Activated T-helper 17 cell treated with anti-CD3 and anti-CD28 coated beads, Interleukin-2, amount 50 U/mL, for 72 hours (primary cell): ENCODE measurements around the gene PEPD. TPM values are rescaled to one million over a fixed set of nuclear protein-coding genes. Genes with fewer than 3 reads are reported as not detected.

ENCODE experiments used
- ATAC-seq: fragments of 150-1000 bp; cut with Tn5 transposase; replicated peaks from 2 replicates; pipeline ENCODE4 v1.10.0; 2021; ENCODE audit warnings: mild to moderate bottlenecking, moderate library complexity
- H3K27ac Mint-ChIP-seq: one replicate; pipeline ENCODE4 v1.8.0; 2022; ENCODE audit warnings: mixed read lengths
- H3K27me3 Mint-ChIP-seq: one replicate; pipeline ENCODE4 v1.8.0; 2022; ENCODE audit warnings: mixed read lengths
- H3K36me3 Mint-ChIP-seq: one replicate; pipeline ENCODE4 v1.8.0; 2022; ENCODE audit warnings: low read depth, mild to moderate bottlenecking, mixed read lengths
- H3K4me1 Mint-ChIP-seq: one replicate; pipeline ENCODE4 v1.8.0; 2022; ENCODE audit warnings: mixed read lengths
- H3K4me3 Mint-ChIP-seq: one replicate; pipeline ENCODE4 v1.8.0; 2022; ENCODE audit warnings: mild to moderate bottlenecking, mixed read lengths
- H3K9me3 Mint-ChIP-seq: one replicate; pipeline ENCODE4 v1.8.0; 2022; ENCODE audit warnings: mixed read lengths
- total RNA-seq, 2 donors: library from RNA; stranded (reverse); gene quantifications; one replicate each; pipeline ENCODE4 v1.2.3, GENCODE V29; 2022

Gene PEPD
- total RNA-seq, 2 donors from 2014 or later, result 16.4 to 33.1 TPM

DNA sequence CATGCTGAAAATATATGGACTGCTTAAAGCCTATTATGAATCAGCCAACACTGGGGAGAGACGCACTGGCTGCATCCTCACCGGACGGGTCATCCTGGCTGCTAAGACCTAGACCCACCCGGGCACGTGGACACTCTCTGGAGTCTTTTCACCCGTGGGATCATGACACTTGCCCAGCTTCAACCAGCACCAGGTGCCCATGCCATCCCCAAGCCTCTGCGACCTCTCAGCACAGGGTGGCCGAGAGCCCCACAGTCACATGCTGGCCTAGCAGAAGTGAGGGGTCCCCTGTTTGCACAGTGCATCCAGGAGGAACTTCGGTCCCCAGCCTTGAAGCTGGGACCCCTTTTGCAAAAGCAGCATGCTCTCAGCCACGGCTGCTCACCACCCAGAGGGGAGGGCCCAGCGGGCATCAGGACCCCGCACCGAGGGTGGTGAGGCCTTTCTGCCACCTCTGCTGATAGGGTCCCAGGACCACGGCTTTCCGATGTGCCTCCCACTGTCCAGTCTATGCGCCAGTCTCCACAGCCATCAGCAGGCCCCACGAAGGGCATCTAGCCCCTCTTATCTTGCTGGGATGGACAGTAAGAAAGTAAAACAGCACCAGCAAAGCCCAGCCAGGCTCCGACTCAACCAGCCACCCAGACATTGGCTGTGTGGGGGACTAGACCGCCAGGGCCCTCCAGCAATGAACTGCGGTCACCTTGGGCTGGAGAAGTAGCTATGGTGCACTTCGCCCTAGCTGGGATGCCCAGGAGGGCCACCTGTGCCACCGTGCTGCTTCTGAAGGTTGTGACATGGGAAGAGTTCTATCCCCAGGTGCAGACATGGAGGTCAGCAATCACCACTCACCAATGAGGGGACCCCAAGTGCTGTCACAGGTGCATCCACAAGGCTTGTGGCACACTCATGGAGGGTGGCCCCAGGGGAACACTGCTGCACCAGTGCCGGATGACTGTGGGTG, 75.0 kb downstream of the PEPD start:
- H3K4me3 Mint-ChIP-seq, result no peak overlapping the region
- H3K9me3 Mint-ChIP-seq, result no peaks in the 10 kb centered on the region
- H3K27me3 Mint-ChIP-seq, result no peaks in the 10 kb centered on the region
- ATAC-seq, result no peak
- H3K4me1 Mint-ChIP-seq, result peaks cover 3% of the 10 kb centered on the region
- no peak overlapping the region for H3K27ac Mint-ChIP-seq
- H3K36me3 Mint-ChIP-seq, result no peaks in the 10 kb centered on the region

DNA sequence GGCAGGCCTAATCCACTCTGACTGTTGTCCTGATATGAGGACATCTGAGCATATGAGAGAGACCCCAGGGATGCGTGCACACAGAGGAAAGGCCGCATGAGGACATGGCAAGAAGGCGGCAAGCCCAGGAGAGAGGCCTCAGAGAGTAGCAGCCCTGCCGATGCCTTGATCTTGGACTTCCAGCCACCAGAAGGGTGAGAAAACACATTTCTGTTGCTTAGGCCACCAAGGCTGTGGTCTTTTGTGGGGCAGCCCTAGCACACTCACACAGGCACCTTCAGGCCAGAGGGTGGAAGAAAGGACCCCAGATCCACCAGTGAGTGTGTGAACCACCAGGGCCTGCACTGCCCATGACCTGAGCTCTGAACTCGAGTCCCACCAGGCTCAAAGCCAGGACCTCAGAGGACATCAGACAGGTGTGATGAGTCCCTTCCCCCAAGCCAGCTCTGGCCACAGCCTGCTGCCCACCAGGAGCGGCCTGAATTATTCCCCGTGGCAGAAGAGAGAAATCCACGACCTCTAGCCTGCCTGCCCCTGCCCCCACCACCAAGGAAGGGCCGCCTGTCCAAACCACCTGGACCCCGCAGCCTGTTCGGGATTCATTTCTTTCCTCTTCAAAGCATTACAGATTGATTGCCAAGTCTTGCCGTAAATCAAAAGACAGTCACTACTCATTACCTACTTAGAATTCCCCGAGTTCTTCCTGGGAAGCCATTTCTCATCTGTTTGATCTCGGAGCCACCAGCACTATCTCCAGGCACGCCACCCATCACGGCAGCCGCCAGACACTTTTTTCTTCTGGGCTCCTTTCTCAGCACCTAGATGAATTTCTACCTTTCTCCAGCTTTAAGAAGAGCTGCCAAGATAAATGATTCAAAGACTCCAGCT, 75.9 kb downstream of the PEPD start:
- no peak for ATAC-seq

DNA sequence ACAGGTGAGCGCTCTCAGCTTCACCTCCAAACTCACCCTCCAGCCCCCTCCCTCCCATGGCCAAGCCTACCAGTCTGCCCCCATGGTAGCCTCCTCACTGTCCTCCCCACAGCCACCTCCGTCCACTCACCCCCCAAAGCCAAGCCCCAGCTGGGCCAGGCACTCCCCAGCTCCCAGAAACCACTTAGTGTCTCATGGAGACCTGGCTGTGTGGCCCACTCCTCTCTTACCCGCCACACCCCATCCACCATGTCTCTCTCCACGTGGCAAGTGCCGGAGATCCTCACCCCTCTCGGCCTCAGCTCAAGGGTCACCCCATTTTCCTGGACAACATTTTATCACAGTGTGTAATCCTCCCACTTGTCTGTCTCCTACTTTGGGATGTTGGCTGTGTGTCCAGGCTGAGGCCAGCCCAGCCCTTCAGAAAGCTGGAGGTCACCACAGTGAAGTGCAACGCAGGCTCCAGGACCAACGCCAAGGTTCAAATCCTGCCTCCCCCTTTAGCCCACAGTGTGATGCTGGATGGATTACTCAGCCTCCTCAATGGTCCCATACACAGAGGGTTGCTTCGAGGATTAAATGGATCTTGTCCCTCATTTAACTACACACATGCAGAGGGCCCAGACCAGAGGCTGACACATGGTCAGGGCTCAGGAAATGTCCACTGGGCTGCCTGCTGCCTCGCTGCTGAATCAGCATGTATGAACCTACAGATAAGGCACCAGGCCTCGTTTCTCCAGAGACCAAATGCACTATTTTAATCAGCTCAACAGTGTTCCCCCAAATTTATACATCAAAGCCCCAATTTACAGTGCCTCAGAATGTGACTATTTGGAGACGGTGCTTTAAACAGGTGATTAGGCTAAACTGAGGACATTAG, 76.8 kb downstream of the PEPD start:
- Mint-ChIP-seq H3K36me3 (no peaks in the 10 kb centered on the region), H3K4me3 (no peak overlapping the region), H3K4me1 (peaks cover 6% of the 10 kb centered on the region), H3K27ac (no peak overlapping the region), H3K9me3 (no peaks in the 10 kb centered on the region), H3K27me3 (no peaks in the 10 kb centered on the region)
- ATAC-seq, result no peak

More for the DNA sequence above, 75.9 kb downstream of the PEPD start:
- no peaks in the 10 kb centered on the region for H3K36me3 Mint-ChIP-seq
- H3K27me3 Mint-ChIP-seq, result no peaks in the 10 kb centered on the region
- peaks cover 6% of the 10 kb centered on the region for H3K4me1 Mint-ChIP-seq
- no peak overlapping the region for H3K4me3 Mint-ChIP-seq
- H3K9me3 Mint-ChIP-seq, result no peaks in the 10 kb centered on the region
- H3K27ac Mint-ChIP-seq, result no peak overlapping the region

DNA sequence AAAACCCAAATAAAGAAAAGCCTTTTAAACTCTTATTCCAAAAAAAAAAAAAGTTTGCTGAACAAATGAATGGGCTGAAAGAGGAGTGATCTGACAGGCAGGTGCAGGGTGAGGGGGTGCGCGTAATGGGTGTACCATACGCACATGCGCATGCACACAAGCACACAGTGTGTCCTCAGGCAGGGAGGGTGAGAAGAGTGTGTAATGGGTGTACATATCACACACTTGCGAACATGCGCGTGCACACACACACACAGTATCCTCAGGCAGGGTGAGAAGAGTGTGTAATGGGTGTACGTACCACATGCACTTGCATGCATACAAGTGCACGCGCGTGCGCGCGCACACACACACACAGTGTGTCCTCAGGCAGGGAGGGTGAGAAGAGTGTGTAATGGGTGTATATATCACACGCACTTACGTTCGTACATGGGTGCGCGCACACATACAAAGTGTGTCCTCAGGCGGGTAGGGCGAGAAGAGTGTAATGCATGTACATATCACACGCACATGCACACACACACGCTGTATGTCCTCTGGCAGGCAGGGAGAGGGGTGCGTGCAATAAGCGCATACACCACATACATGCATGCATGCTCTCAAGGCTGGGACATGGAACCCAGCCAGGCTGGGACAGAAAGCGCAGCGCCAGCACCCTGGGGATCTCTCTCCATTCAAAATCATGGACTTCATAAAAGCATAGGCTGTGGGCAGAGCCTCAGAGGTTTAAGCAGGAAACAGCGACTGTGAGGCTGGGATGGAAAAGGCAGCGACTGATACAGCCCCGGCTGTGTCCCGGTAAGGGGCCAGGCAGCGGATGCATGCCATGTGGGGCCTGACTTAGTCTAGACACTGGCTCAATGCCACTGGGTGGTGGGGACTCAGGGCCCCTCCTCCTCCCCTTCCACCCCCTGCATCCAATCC, 77.7 kb downstream of the PEPD start:
- Mint-ChIP-seq H3K27me3 (no peaks in the 10 kb centered on the region), H3K9me3 (no peaks in the 10 kb centered on the region), H3K4me1 (peaks cover 6% of the 10 kb centered on the region), H3K4me3 (no peak overlapping the region), H3K27ac (no peak overlapping the region), H3K36me3 (no peaks in the 10 kb centered on the region)
- ATAC-seq, result no peak

DNA sequence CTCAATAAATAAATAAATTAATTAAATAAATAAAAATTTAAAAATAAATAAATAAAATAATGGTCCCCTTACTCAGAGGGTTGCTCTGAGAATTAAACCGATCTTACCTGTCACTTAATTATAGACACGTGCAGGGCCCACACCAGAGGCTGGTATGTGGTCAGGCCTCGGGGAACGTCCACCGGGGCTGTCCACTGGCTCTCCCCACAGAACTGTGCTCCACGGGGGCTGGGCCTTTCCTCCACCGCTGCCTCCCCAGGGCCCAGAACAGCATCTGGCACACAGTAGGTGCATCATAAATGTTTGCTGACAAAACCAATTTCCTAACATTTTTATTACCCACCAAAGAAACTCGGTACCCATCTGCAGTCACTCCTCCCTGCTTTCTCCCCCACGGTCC, 78.9 kb downstream of the PEPD start:
- no peak for ATAC-seq
- Mint-ChIP-seq H3K27ac (no peak overlapping the region), H3K4me1 (peaks cover 6% of the 10 kb centered on the region), H3K9me3 (no peaks in the 10 kb centered on the region), H3K27me3 (no peaks in the 10 kb centered on the region), H3K36me3 (no peaks in the 10 kb centered on the region), H3K4me3 (no peak overlapping the region)

DNA sequence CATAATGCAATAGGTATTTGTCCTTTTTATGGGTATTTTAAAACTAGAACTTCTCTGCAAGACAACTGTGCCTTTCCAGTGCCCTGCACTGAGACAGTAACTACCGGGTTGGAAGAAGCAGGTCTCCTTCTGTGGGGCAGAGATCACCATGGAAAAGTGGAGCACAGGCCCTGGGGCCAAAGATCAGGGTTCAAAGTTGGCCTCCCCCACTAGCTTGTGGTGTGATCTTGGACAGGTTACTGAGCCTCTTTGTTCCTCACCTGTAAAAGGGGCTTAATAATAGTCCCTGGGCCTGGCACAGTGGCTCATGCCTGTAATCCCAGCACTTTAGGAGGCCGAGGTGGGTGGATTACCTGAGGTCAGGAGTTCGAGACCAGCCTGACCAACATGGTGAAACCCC, 79.8 kb downstream of the PEPD start:
- Mint-ChIP-seq H3K27ac (no peak overlapping the region), H3K27me3 (no peaks in the 10 kb centered on the region), H3K4me3 (no peak overlapping the region), H3K36me3 (no peaks in the 10 kb centered on the region), H3K9me3 (no peaks in the 10 kb centered on the region), H3K4me1 (peaks cover 6% of the 10 kb centered on the region)
- ATAC-seq, result no peak

DNA sequence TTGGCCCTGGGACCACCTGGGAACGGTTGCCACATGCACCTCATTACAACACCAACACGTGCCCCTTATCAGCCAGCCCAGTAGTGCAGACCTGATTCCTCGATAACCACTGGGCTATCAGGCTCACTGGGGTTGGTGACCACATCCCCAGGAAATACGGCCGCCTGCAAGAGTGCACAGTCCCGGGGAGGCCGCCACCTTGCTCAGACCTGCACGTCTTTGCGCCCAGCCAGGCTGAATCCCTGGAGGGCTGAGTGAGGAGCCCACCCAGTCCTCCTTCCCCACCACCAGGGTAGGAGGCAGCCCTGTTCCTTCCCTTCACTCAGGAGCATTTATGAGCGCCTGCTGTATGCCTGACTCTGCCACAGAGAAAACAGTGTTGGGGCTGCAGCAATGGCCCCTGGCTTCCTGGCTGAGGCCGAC, 80.3 kb downstream of the PEPD start:
- ATAC-seq, result peak; percentile 47

DNA sequence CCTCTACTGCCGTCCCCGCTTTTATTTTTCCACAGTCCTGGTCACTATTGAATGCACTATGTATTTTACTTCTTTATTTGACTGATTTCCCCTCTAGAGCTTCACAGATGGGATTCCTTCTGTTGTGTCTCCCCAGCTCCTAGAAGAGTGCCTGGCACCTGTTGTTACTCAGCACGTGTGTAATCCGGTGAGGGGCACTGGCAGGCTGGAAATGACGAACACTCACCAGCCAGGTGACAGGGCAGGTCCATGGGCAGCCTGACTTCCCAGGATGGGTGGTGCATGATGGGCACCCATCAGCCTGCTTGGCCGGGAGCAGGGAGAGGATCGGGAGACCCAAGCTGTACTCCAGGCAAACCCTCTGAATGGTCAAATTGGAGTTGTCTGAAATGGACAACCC, 80.9 kb downstream of the PEPD start:
- ATAC-seq, result no peak
- Mint-ChIP-seq H3K4me3 (no peak overlapping the region), H3K4me1 (peaks cover 6% of the 10 kb centered on the region), H3K9me3 (no peaks in the 10 kb centered on the region), H3K27ac (no peak overlapping the region), H3K36me3 (no peaks in the 10 kb centered on the region), H3K27me3 (no peaks in the 10 kb centered on the region)

More for the DNA sequence above, 80.3 kb downstream of the PEPD start:
- Mint-ChIP-seq H3K36me3 (no peaks in the 10 kb centered on the region), H3K4me3 (no peak overlapping the region), H3K27ac (no peak overlapping the region), H3K27me3 (no peaks in the 10 kb centered on the region), H3K4me1 (peaks cover 6% of the 10 kb centered on the region), H3K9me3 (no peaks in the 10 kb centered on the region)

DNA sequence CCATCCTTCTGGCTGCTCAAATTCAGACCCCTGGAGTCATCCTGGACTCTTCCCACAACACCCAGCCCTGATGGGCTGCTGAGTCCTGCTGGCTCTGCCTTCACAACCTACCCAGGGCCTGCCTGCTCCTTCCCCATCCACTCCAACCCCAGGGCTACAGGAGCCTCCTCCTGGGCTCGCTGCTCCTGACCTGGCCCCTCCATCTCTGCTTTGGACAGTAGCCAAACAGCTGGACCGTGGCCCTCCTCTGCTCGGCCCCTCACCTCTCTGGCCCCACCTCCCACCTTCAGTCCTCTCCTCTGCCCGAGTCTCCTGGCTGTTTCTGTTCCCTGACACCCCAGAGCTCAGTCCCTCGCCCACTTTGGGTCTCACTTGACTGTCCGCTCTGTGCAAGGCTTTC, 81.3 kb downstream of the PEPD start:
- Mint-ChIP-seq H3K4me1 (peaks cover 6% of the 10 kb centered on the region), H3K36me3 (no peaks in the 10 kb centered on the region), H3K9me3 (no peaks in the 10 kb centered on the region), H3K27me3 (no peaks in the 10 kb centered on the region), H3K4me3 (no peak overlapping the region), H3K27ac (no peak overlapping the region)
- no peak for ATAC-seq

DNA sequence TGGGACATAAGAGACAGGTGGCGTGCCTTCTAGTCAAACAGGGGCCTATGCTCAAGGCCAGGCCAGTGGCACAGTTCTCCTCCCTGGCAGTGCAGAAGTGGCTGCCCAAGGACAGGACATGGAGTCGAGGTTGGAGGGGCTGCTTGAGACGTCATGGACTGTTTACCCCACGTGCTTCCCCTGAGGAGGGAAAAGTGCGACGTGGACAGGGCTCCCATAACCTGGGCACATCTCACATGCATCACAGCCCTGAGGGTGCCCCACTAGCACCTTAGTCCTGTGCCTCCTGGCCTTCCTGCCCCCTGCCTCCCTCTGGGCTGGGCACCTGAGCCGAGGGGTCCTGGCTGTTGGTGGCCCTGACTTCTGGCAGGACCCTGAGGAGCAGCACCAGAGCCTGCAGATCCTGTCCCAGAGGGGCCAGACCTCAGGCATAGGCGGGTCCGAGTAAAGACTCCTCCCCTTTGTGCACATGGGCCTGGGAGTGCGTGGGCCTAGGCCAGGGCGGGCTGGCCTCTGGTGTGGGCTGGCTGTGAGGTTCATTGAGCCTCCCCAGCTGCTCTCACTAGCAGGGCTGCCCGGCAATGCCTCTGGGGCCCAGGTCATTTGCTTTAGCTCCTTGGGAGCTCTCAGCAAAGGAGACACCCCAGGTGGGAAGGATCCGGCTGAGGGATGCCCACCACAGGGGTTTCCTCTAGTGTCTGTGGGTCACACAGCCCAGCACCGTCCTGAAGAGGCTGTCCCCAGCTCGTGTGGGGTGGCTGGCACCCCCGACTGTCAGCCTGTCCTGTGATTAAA, 82.4 kb downstream of the PEPD start:
- H3K27me3 Mint-ChIP-seq, result no peaks in the 10 kb centered on the region
- H3K27ac Mint-ChIP-seq, result no peak overlapping the region
- no peak overlapping the region for H3K4me3 Mint-ChIP-seq
- no peaks in the 10 kb centered on the region for H3K9me3 Mint-ChIP-seq
- no peak for ATAC-seq
- H3K4me1 Mint-ChIP-seq, result peaks cover 6% of the 10 kb centered on the region
- H3K36me3 Mint-ChIP-seq, result no peaks in the 10 kb centered on the region

DNA sequence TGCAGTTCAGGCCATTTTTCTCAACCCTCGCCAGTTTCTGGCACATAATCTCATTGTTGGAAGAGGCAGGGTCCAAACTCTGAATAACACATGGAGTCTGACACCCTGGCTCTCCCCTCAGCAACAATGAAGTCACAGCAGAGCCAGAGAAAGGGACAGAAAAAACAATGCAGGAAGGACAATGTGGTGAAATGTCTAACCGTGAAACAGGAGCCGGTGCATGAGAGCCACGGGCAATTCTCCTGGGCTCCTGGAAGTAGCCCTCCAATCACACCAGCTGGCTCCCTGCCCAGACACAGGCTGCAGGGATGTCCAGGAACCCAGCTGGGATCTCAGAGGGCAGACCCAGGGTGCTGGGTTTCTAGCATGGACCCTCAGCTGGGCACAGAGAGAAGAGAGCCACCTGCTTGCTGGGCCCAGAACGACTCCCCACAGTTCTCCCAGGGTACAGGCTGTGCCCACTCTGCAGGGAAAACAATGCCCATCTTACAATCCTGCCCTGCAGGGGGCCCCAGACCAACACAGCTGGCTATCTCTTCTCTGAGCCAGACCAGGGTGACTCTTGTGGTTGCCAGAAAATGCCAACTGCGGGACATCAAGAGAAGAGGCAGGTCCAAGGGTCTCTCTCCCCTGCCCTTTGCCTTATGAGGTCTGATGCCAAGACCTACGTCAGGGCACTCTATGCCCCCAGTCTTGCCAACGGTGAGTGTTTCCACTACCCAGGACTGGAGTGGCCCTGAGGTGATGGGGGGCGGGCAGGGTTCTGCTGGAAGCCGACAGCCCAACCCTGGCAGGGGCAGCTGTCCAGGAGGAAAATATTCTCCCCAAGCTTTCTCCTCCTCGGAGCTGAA, 83.5 kb downstream of the PEPD start:
- H3K27ac Mint-ChIP-seq, result no peak overlapping the region
- H3K4me3 Mint-ChIP-seq, result no peak overlapping the region
- no peak for ATAC-seq
- H3K36me3 Mint-ChIP-seq, result no peaks in the 10 kb centered on the region
- no peaks in the 10 kb centered on the region for H3K27me3 Mint-ChIP-seq
- H3K9me3 Mint-ChIP-seq, result no peaks in the 10 kb centered on the region
- peaks cover 6% of the 10 kb centered on the region for H3K4me1 Mint-ChIP-seq

DNA sequence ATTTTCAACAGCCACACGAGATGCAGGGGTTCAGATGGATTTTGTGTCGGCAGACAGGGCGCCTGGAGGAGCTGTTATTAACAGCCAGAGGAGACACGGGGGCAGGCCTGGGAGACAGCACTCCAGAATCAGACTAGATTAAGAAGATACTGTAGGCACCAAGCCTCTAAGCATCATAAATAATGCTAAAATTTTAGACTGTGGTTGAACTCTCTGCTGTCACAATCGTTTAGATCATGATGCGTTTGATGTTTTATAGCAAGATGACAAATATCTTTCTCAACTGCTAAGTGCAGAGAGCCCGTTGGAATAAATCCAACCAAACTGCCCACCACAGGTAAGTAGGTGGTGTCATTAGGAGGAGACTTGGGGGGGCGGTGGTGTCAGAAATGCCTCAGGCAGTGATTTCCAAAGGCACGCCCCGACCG, 84.2 kb downstream of the PEPD start:
- H3K27ac Mint-ChIP-seq, result no peak overlapping the region
- peaks cover 6% of the 10 kb centered on the region for H3K4me1 Mint-ChIP-seq
- H3K4me3 Mint-ChIP-seq, result no peak overlapping the region
- no peaks in the 10 kb centered on the region for H3K9me3 Mint-ChIP-seq
- ATAC-seq, result no peak
- H3K27me3 Mint-ChIP-seq, result no peaks in the 10 kb centered on the region
- H3K36me3 Mint-ChIP-seq, result no peaks in the 10 kb centered on the region
